SK-N-MC (cell line): Measurements from ENCODE around the gene PTPRK.

ENCODE experiments used
- DNase-seq: peaks from one replicate; pipeline ENCODE4 v3.0.0-alpha.2; 2011; ENCODE audit warnings: low read depth, low spot score
- H3K27ac ChIP-seq: fragments of 200-600 bp; sonication (generic); 2 replicates; pipeline ENCODE4 v1.5.1; 2016; ENCODE audit warnings: mixed run types
- H3K36me3 ChIP-seq: fragments of 200-600 bp; sonication (generic); 2 replicates; pipeline ENCODE4 v1.6.1; 2017; ENCODE audit warnings: antibody characterized with exemption, low read length, mixed read lengths; ENCODE audit not compliant: insufficient read depth
- H3K4me3 ChIP-seq: fragments of 200-600 bp; sonication (generic); 2 replicates; pipeline ENCODE4 v1.5.1; 2016
- H3K9ac ChIP-seq: fragments of 200-600 bp; sonication (generic); 2 replicates; pipeline ENCODE4 v1.8.0; 2017; ENCODE audit warnings: mixed run types, mixed read lengths; ENCODE audit not compliant: insufficient read length
- H3K9me3 ChIP-seq: fragments of 200-600 bp; sonication (generic); 2 replicates; pipeline ENCODE4 v1.6.1; 2017; ENCODE audit warnings: low read depth, mild to moderate bottlenecking, antibody characterized with exemption, low read length, moderate library complexity, mixed read lengths
- EZH2 ChIP-seq: fragments of 200-600 bp; sonication (generic); IDR thresholded peaks from one replicate; pipeline ENCODE4 v1.6.1; 2017; ENCODE audit warnings: antibody characterized with exemption
- FOXP2 ChIP-seq: optimal IDR thresholded peaks from 2 replicates; pipeline ENCODE3; 2011; ENCODE audit warnings: mild to moderate bottlenecking, moderate library complexity; ENCODE audit not compliant: insufficient read depth; ENCODE audit errors: extremely low read length, control extremely low read depth
- POLR2AphosphoS5 ChIP-seq: IDR thresholded peaks from 2 replicates; pipeline ENCODE4 v1.6.1; 2012; ENCODE audit warnings: mild to moderate bottlenecking, low read depth, low read length, borderline replicate concordance

The PTPRK gene

DNA sequence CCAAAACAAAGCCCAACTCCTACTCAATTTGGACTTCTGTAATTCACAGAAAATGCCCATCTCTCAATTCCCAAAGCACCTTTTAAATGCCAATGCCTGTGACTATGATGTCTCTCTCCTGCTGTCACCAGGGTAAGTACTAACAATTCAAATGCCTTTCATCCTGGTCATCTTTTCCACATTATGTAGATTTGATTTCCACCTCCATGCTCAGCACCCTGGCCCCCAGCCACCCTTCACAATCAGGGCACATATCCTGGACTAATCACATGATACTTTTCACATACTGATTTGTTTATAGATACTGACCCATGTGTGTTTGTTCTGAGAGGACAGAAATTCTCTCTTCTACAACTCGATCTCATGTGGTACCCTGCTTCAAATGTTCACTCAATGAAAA lies 236.3 kb downstream of the PTPRK start:
- no peak for DNase-seq
- TF ChIP-seq EZH2: no peak
- no peak for TF ChIP-seq FOXP2
- TF ChIP-seq POLR2AphosphoS5: no peak

DNA sequence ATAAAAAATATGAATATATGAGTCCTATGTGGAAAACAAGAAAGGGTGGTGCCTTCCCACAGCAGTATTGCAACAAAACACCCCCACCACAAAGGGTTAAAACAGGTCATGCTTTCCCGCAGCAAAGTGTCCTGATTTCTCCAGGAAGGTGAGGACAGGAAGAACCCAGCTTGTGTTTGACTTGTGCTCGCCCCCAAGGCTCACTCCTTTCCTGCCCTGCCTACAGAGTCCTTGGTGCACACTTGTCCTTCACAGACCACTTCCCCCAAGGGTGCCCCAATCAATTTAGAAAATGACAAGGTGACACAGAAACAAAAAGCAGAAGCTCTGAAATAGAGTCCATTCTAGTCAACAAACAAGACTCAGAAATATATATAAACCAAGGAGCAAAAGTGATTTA lies 237.4 kb downstream of the PTPRK start:
- TF ChIP-seq EZH2 (no peak), FOXP2 (no peak), POLR2AphosphoS5 (no peak)
- H3K4me3 ChIP-seq: no peak overlapping the region
- no peak for DNase-seq
- no peak overlapping the region for H3K27ac ChIP-seq
- H3K9ac ChIP-seq: no peak overlapping the region
- H3K36me3 ChIP-seq: no peaks in the 10 kb centered on the region
- no peaks in the 10 kb centered on the region for H3K9me3 ChIP-seq

More for the DNA sequence above, 236.3 kb downstream of the PTPRK start:
- Histone ChIP-seq H3K27ac (no peak overlapping the region), H3K36me3 (no peaks in the 10 kb centered on the region), H3K9ac (no peak overlapping the region), H3K4me3 (no peak overlapping the region), H3K9me3 (no peaks in the 10 kb centered on the region)

DNA sequence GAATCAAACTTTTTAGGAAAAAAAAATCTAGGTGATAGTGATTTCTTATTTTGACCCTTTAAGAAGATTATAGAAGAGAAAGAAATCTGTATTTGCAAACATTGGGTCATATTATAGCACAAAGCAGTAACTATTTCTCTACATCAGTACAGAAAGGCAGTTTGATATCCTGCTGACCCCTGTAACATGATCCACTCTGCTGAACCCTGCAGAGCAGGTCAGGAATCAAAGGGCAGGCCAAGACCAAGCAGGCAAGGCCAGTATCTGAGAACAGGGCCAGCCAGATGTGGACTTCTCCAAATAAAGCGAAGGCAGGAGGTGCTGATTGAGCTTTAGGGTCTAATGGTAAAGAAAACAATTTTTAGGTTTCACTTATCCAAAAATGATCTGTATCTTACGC lies 239.4 kb downstream of the PTPRK start:
- no peak for DNase-seq

DNA sequence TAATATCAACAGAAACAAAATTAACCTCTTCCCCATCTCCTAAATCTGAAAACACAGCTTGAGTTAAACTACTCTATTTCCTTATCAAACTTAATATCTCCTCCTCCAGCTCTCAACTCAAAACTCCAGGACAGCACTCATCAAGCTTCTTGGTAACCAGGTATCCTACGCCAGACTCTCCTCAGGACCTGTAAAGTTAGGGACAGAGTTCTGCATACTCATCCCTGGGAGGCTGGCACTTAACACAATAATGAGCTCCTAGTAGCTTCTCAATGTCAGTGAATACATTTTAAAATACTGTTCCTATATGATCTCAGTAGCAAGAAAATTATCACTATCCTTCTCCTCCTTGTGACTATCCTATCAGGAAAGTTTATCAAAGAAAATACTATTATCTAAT lies 240.3 kb downstream of the PTPRK start:
- Histone ChIP-seq H3K9ac (no peak overlapping the region), H3K27ac (no peak overlapping the region), H3K4me3 (no peak overlapping the region), H3K9me3 (no peaks in the 10 kb centered on the region), H3K36me3 (no peaks in the 10 kb centered on the region)
- no peak for DNase-seq
- TF ChIP-seq EZH2 (no peak), FOXP2 (no peak), POLR2AphosphoS5 (no peak)

More for the DNA sequence above, 239.4 kb downstream of the PTPRK start:
- H3K9me3 ChIP-seq: no peaks in the 10 kb centered on the region
- no peak overlapping the region for H3K27ac ChIP-seq
- H3K36me3 ChIP-seq: no peaks in the 10 kb centered on the region
- TF ChIP-seq FOXP2: no peak
- no peak for TF ChIP-seq POLR2AphosphoS5
- TF ChIP-seq EZH2: no peak
- H3K9ac ChIP-seq: no peak overlapping the region
- no peak overlapping the region for H3K4me3 ChIP-seq

DNA sequence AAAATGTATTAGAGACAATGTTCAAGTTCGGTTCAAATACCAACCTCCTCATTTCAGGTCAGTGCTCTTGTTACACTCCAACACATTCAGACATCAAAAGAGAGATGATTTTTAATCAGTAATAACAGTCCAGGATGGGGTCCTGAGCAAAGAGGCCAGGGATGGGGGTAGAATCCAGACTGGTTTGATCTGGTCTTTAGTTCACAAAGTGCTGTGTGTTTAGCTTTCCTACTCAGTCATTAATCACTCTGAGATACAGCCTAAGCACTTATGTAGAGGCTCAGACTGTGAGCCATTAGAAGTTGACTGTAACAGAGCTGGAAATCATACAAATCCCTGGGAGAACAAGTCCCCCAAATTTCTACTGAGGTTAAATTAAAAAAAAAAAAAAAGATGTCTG lies 241.6 kb downstream of the PTPRK start:
- H3K36me3 ChIP-seq: no peaks in the 10 kb centered on the region
- TF ChIP-seq POLR2AphosphoS5: no peak
- no peak for TF ChIP-seq FOXP2
- TF ChIP-seq EZH2: no peak
- no peak for DNase-seq
- H3K4me3 ChIP-seq: no peak overlapping the region
- no peaks in the 10 kb centered on the region for H3K9me3 ChIP-seq
- no peak overlapping the region for H3K27ac ChIP-seq
- no peak overlapping the region for H3K9ac ChIP-seq

DNA sequence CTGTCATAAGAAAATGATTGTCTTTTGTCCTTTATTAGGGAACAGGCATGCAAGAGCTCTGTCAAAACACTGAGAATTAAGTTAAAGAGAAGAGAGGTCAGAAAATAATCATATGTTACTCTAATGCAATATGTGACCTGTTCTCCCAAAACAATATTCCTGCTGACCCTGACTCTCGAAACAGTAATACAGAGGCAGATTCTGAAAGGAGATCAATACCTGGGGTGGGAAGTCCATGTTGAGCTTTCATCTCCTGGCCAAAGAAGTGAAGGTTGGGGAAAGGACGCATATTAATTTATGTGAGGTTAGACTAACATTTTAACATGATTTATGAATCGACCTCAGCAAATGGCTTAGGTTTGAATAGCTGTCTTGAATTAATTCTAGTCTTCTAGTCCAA lies 243.0 kb downstream of the PTPRK start:
- no peak overlapping the region for H3K4me3 ChIP-seq
- no peak for DNase-seq
- TF ChIP-seq POLR2AphosphoS5 (no peak), FOXP2 (no peak), EZH2 (no peak)

DNA sequence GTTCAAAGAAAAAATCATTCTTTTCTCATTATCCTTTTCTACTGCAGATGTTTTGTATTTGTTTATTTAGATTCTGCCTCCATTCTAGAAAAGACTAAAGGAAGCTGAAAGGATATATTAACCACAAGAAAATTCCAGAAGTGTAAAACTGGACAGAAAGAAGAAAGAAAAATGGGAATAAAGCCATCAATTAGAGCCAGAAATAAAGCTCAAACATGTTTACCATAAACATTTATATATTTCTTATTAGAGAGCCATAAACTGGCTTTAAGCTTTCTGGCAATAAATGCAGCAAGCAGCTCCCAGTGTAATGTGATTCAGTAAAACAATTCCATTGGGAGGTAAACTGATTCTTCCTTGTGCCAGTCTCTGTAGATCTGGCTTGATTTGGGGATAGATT lies 244.1 kb downstream of the PTPRK start:
- no peaks in the 10 kb centered on the region for H3K9me3 ChIP-seq
- H3K9ac ChIP-seq: no peak overlapping the region
- no peak for DNase-seq
- no peak overlapping the region for H3K27ac ChIP-seq
- no peak overlapping the region for H3K4me3 ChIP-seq
- TF ChIP-seq FOXP2: no peak
- no peak for TF ChIP-seq EZH2
- no peak for TF ChIP-seq POLR2AphosphoS5
- H3K36me3 ChIP-seq: no peaks in the 10 kb centered on the region

More for the DNA sequence above, 243.0 kb downstream of the PTPRK start:
- Histone ChIP-seq H3K27ac (no peak overlapping the region), H3K9ac (no peak overlapping the region), H3K36me3 (no peaks in the 10 kb centered on the region), H3K9me3 (no peaks in the 10 kb centered on the region)

DNA sequence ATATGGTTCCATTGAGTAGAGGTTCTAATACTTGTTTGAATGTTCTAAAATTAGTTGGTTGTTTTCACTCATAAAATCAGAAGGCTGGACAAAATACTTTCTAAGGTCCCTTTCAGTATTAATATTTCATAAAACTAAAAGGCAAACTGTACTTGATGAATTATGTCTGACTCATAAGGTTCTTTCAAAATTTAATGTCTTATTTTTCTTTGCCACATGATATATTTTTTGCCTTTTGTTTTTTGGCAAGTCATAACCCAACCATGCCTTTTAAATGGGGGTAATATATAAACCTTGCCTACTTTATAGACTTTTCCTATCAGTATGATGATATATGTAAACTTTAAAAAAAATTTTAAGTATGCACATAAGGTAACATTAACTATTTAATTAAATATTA lies 244.7 kb downstream of the PTPRK start:
- Histone ChIP-seq H3K36me3 (no peaks in the 10 kb centered on the region), H3K9ac (no peak overlapping the region), H3K27ac (no peak overlapping the region), H3K4me3 (no peak overlapping the region), H3K9me3 (no peaks in the 10 kb centered on the region)
- no peak for DNase-seq
- TF ChIP-seq POLR2AphosphoS5 (no peak), FOXP2 (no peak), EZH2 (no peak)

DNA sequence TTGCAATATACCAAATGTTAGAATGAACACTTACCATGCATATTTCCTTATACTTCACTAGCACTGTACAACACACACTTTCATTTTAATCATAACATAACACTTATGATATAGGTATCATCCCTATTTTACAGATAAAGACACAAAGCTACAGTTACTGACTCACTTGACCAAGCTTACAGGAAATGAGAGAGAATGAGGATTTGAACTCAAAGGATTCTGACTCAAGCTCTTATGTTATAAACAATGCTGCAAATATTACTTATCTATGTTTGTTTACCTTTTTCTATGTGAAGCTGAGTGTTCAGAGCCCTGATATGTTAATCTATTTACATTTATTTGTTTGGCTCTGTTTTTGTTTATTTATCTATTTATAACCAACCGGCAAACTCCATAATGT lies 245.4 kb downstream of the PTPRK start:
- Histone ChIP-seq H3K4me3 (no peak overlapping the region), H3K9me3 (no peaks in the 10 kb centered on the region), H3K36me3 (no peaks in the 10 kb centered on the region), H3K9ac (no peak overlapping the region), H3K27ac (no peak overlapping the region)
- no peak for TF ChIP-seq EZH2
- no peak for TF ChIP-seq FOXP2
- no peak for TF ChIP-seq POLR2AphosphoS5
- no peak for DNase-seq
